Lower lobe of right lung (tissue), 2 donors: ENCODE measurements around the gene MRNIP. TPM values are rescaled to one million over a fixed set of nuclear protein-coding genes. Genes with fewer than 3 reads are reported as not detected.

Experiments
- ATAC-seq, 2 donors: fragments of 200-7000 bp; cut with Tn5 transposase; one replicate each; pipeline ENCODE4 v1.9.1; 2020 to 2022; ENCODE audit warnings: mild to moderate bottlenecking in 2 of 2, moderate library complexity in 2 of 2
- DNase-seq: peaks from one replicate; pipeline ENCODE4 v3.0.0-alpha.2; 2020
- H3K27ac ChIP-seq: fragments of 200-600 bp; one replicate; pipeline ENCODE4 v1.8.0; 2022
- H3K27me3 ChIP-seq: fragments of 200-600 bp; one replicate; pipeline ENCODE4 v1.8.0; 2022; ENCODE audit warnings: low read depth
- H3K36me3 ChIP-seq: fragments of 200-600 bp; one replicate; pipeline ENCODE4 v1.8.0; 2022; ENCODE audit warnings: mild to moderate bottlenecking
- H3K4me1 ChIP-seq: fragments of 200-600 bp; one replicate; pipeline ENCODE4 v1.8.0; 2022
- H3K4me3 ChIP-seq: fragments of 200-600 bp; one replicate; pipeline ENCODE4 v1.8.0; 2022; ENCODE audit warnings: mild to moderate bottlenecking
- H3K9me3 ChIP-seq: fragments of 200-600 bp; one replicate; pipeline ENCODE4 v1.8.0; 2022
- intact Hi-C: fragments of 100-400 bp; cut with DNase I; formaldehyde crosslinking; loops from one replicate; pipeline ENCODE4 v1.11.0; 2022
- total RNA-seq: library from RNA; stranded (reverse); fragmentation: NEBNext Ultra II Directional; extraction: Animal tissue kit (Norgen Biotek cat#: 25700); gene quantifications from one replicate; pipeline ENCODE4 v1.2.1, GENCODE V29; 2021
- TF ChIP-seq, protein P1 (sequence below): fragments of 200-600 bp; IDR thresholded peaks from one replicate; pipeline ENCODE4 v1.8.0; 2022; ENCODE audit warnings: antibody characterized with exemption, mild to moderate bottlenecking
- donor health status: DM: no; HTN: yes; CAD: no; lungs with severe emphysema.

Gene MRNIP
- total RNA-seq, 1 donor from 2014 or later = 25.0 TPM

DNA sequence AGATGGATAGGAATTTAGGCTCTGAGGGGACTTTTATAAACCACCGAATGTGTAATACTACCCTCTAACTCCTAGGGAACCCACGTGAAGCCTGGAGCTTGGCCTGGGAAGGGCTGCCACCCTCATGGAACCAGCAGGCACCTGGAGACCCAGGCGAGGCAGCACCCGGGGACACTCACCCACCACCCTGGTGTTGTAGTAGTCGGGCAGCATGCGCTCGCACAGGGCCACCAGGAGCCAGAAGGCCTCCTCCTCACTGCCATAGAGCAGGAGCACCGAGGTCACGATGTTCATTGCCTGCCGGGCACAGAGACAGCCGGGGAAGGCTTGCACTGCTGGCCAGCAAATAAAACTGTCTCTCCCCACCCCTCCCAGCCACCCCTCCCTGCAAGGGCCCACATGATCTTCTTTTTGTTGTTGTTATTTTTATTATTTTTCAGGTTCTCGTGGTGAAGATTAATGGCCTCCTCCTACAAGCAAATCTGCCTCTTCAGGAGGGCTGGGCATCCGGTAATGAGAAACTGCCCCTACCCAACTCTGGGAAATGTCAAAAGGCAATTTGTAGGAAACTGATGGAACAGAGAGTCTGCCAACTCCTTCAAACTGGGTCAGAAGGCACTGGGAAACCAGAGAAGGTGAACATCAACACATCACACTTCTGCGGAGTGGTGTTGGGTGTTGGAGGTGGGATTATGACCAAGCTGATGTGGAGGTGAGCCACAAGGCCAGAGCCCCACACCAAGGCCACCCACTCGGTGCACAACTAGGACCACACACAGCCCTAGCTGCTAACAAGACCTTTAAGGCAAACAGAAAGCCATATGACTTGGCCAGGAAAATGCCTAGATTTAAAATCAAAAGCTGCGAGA, 17.4 kb upstream of the MRNIP start:
- ATAC-seq (no peak), DNase-seq (no peak)
- Histone ChIP-seq H3K9me3 (no peaks in the 10 kb centered on the region), H3K4me3 (no peak overlapping the region), H3K27me3 (no peaks in the 10 kb centered on the region), H3K27ac (no peak overlapping the region), H3K36me3 (peaks cover 85% of the 10 kb centered on the region), H3K4me1 (no peaks in the 10 kb centered on the region)
- TF ChIP-seq, protein P1, sequence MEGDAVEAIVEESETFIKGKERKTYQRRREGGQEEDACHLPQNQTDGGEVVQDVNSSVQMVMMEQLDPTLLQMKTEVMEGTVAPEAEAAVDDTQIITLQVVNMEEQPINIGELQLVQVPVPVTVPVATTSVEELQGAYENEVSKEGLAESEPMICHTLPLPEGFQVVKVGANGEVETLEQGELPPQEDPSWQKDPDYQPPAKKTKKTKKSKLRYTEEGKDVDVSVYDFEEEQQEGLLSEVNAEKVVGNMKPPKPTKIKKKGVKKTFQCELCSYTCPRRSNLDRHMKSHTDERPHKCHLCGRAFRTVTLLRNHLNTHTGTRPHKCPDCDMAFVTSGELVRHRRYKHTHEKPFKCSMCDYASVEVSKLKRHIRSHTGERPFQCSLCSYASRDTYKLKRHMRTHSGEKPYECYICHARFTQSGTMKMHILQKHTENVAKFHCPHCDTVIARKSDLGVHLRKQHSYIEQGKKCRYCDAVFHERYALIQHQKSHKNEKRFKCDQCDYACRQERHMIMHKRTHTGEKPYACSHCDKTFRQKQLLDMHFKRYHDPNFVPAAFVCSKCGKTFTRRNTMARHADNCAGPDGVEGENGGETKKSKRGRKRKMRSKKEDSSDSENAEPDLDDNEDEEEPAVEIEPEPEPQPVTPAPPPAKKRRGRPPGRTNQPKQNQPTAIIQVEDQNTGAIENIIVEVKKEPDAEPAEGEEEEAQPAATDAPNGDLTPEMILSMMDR = no peak
- intact Hi-C loops = no loop called here

GRCh38 chr5:179874536-179875292, 16.1 kb upstream of the MRNIP start:
- Histone ChIP-seq H3K4me3 (no peak overlapping the region), H3K4me1 (no peaks in the 10 kb centered on the region), H3K27ac (no peak overlapping the region), H3K36me3 (peaks cover 91% of the 10 kb centered on the region), H3K9me3 (no peaks in the 10 kb centered on the region), H3K27me3 (no peaks in the 10 kb centered on the region)
- intact Hi-C loops = no loop called here
- TF ChIP-seq, protein P1 = no peak
- DNase-seq = no peak
- ATAC-seq = no peak

GRCh38 chr5:179874136-179874535, 15.5 kb upstream of the MRNIP start:
- no peaks in the 10 kb centered on the region for H3K4me1 ChIP-seq
- TF ChIP-seq, protein P1 = no peak
- H3K9me3 ChIP-seq = no peaks in the 10 kb centered on the region
- intact Hi-C loops = no loop called here
- no peak overlapping the region for H3K4me3 ChIP-seq
- peaks cover 91% of the 10 kb centered on the region for H3K36me3 ChIP-seq
- H3K27me3 ChIP-seq = no peaks in the 10 kb centered on the region
- DNase-seq (no peak), ATAC-seq (no peak)
- H3K27ac ChIP-seq = no peak overlapping the region

- no peak for ATAC-seq
- TF ChIP-seq, protein P1 = no peak
- no peak overlapping the region for H3K4me3 ChIP-seq
- H3K27ac ChIP-seq = no peak overlapping the region
- H3K4me1 ChIP-seq = no peaks in the 10 kb centered on the region
- intact Hi-C loops = no loop called here
- no peak for DNase-seq
- peaks cover 88% of the 10 kb centered on the region for H3K36me3 ChIP-seq
- H3K27me3 ChIP-seq = no peaks in the 10 kb centered on the region
- no peaks in the 10 kb centered on the region for H3K9me3 ChIP-seq
Observed at GRCh38 chr5:179873588-179874110, 15.0 kb upstream of the MRNIP start.

DNA sequence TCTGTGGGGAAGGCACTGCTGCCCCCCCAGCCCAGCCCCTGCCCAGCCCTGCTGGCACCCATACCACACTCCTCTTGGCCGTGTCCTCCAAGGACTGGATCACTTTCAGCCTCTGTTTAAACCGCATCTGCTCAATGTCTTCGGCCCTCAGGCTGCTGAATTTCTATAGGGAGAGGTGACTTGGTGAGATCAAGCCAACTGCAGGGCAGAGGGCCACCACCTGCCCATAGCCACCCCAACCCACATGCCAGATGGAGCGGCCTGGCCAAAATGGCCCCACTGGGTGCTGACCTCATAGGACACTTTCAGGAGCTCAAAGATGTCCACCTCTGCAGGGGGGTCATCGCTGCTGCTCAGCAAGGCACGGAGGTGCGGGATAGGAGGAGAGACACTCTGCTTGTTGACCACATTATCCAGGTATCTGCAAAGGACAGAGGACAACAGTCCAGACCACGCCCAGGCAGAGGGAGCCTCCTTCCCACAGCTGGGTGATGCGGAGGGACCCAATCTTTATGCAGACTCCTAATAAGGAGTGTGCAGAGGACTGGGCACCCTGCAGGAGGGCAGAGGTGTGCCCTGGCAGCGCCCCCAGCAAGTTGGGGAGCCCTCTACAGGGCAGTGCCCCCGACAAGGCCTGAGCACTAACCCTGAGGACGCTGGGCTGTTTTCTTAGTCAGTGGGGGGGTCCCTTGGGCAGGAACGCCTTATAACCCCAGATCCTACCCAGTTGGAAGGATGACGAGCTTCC, 14.4 kb upstream of the MRNIP start:
- intact Hi-C loops = no loop called here
- no peak overlapping the region for H3K4me3 ChIP-seq
- H3K36me3 ChIP-seq = peaks cover 82% of the 10 kb centered on the region
- H3K4me1 ChIP-seq = no peaks in the 10 kb centered on the region
- ATAC-seq (no peak), DNase-seq (no peak)
- H3K27ac ChIP-seq = no peak overlapping the region
- no peaks in the 10 kb centered on the region for H3K9me3 ChIP-seq
- no peaks in the 10 kb centered on the region for H3K27me3 ChIP-seq
- TF ChIP-seq, protein P1 = no peak
